ENCODE data around the gene NUDT11.
"Not testable (repeated sequence)": the region's sequence is repeated elsewhere in the genome, so short reads cannot be mapped to it uniquely, and the experiment has no call there.

NUDT11 gene

GRCh38 chrX:51496501-51497291 lies at the start of gene NUDT11:
NUDT11 (minus strand) TSS chrX:51496592; CDS start chrX:51496444, 148 bp downstream.
- H3K4me3 ChIP-seq (ENCODE audit: low read depth, low read length) = peak within 1 kb of the TSS; percentile 50
- no peak for TF ChIP-seq CTCF (IDR thresholded peaks at IDR 0.05; ENCODE audit: low read depth, low read length, missing control alignments)
- in situ Hi-C loops (cut with HindIII; ENCODE audit: low sequenced_read_pairs) = no loop called here
- peak; percentile 22 for DNase-seq (ENCODE audit: low read depth)

GRCh38 chrX:51520393-51520792 lies 24.0 kb upstream of the NUDT11 start:
- TF ChIP-seq CTCF (IDR thresholded peaks at IDR 0.05; ENCODE audit: low read depth, low read length, missing control alignments) = no peak
- no peak overlapping the region for H3K4me3 ChIP-seq (ENCODE audit: low read depth, low read length)
- in situ Hi-C loops (cut with HindIII; ENCODE audit: low sequenced_read_pairs) = no loop called here
- DNase-seq (ENCODE audit: low read depth) = no peak

- DNase-seq (ENCODE audit: low read depth); H3K4me3 ChIP-seq (ENCODE audit: low read depth, low read length); in situ Hi-C loops (cut with HindIII; ENCODE audit: low sequenced_read_pairs): not testable (repeated sequence)
Measured at GRCh38 chrX:51519131-51519530, 22.7 kb upstream of the NUDT11 start.

GRCh38 chrX:51507551-51507950 lies 11.2 kb upstream of the NUDT11 start:
- in situ Hi-C loops (cut with HindIII; ENCODE audit: low sequenced_read_pairs) = no loop called here
- no peak for DNase-seq (ENCODE audit: low read depth)
- H3K4me3 ChIP-seq (ENCODE audit: low read depth, low read length) = no peak overlapping the region
- TF ChIP-seq CTCF (IDR thresholded peaks at IDR 0.05; ENCODE audit: low read depth, low read length, missing control alignments) = no peak

- H3K4me3 ChIP-seq (ENCODE audit: low read depth, low read length) = peak overlapping the region; percentile 50
- DNase-seq (ENCODE audit: low read depth); in situ Hi-C loops (cut with HindIII; ENCODE audit: low sequenced_read_pairs): not testable (repeated sequence)
Measured at GRCh38 chrX:51495701-51496488, 497 bp downstream of the NUDT11 start.

- peak; percentile 10 for TF ChIP-seq CTCF (IDR thresholded peaks at IDR 0.05; ENCODE audit: low read depth, low read length, missing control alignments)
- in situ Hi-C loops (cut with HindIII; ENCODE audit: low sequenced_read_pairs) = no loop called here
- no peak for DNase-seq (ENCODE audit: low read depth)
- H3K4me3 ChIP-seq (ENCODE audit: low read depth, low read length) = peak overlapping the region; percentile 50
Measured at GRCh38 chrX:51494409-51494808, 2.0 kb downstream of the NUDT11 start.

- in situ Hi-C loops (cut with HindIII; ENCODE audit: low sequenced_read_pairs) = no loop called here
- no peak for DNase-seq (ENCODE audit: low read depth)
Measured at GRCh38 chrX:51487960-51488267, 8.5 kb downstream of the NUDT11 start.

More at GRCh38 chrX:51487960-51488267, 8.5 kb downstream of the NUDT11 start:
- no peak for TF ChIP-seq CTCF (IDR thresholded peaks at IDR 0.05; ENCODE audit: low read depth, low read length, missing control alignments)
- no peak overlapping the region for H3K4me3 ChIP-seq (ENCODE audit: low read depth, low read length)

Measured in astrocyte of the cerebellum (primary cell).